ENCODE results near the gene NCOA7.

DNA sequence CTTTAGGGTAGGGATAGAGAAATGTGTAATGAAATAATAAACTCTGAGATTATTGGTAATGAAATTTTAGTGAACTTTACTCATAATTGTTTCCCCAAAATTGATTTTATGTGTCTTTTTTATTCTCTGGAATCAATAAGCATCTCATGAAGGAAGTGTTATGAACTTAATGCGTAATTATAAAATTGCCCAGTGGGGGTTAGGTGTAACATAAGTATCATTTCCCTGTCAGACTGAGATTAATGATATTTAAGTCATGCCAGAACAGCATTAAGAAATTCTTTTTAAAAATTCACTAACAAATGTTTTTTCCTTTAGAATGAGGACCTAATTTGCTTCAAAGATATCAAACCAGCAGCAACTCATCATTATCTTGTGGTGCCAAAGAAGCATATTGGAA lies 175.8 kb downstream of the NCOA7 start:
- TF ChIP-seq YY1 (IDR thresholded peaks at IDR 0.05; ENCODE audit: insufficient read depth, insufficient read length) (no peak), ZNF274 (IDR thresholded peaks at IDR 0.05; ENCODE audit: low read depth, low read length) (no peak), SUZ12 (IDR thresholded peaks at IDR 0.05; ENCODE audit: extremely low read depth, insufficient read depth, insufficient read length) (no peak)
